HepG2 (cell line): ENCODE data around the gene KIAA1958. TPM values are rescaled to one million over a fixed set of nuclear protein-coding genes. Genes with fewer than 3 reads are reported as not detected.

ENCODE experiments used
- ATAC-seq: fragments of 200-7000 bp; cut with Tn5 transposase; 3 replicates; pipeline ENCODE4 v1.9.1; 2020; ENCODE audit warnings: mild to moderate bottlenecking, moderate library complexity
- BruUV-seq: library from RNA; stranded (reverse); fragments of 400-500 nt; replicated peaks from 2 replicates; lab custom pipeline; 2021; lab: Mats Ljungman, UMichigan
- CTCF ChIA-PET: fragments of 300-600 bp; formaldehyde crosslinking; extraction: SDS; loops from one replicate; lab custom pipeline; 2021; ENCODE audit warnings: low total read pairs, inconsistent platforms, low intra/inter-chr PET ratio; lab: Yijun Ruan, JAX
- POLR2A ChIA-PET: fragments of 350-600 bp; sonication (Branson Sonifier 250); formaldehyde crosslinking; loops from one replicate; lab custom pipeline; 2020; ENCODE audit warnings: antibody characterized with exemption, inconsistent platforms; lab: Yijun Ruan, JAX
- DNase-seq: peaks from one replicate; pipeline ENCODE4 v3.0.0-alpha.2; 2015; ENCODE audit warnings: low spot score
- FAIRE-seq: peaks from 3 replicates; lab custom pipeline; 2011; peaks lifted over from hg19 to GRCh38; lab: Jason Lieb, UNC
- H2AFZ ChIP-seq: one replicate; pipeline ENCODE4 v1.6.1; 2011; ENCODE audit warnings: low read length, inconsistent platforms
- H3K27ac ChIP-seq: fragments of 300-600 bp; 3 replicates; pipeline ENCODE4 v1.8.0; 2011; ENCODE audit warnings: mixed run types, mild to moderate bottlenecking, mixed read lengths, low read length, inconsistent platforms; ENCODE audit not compliant: insufficient read depth; ENCODE audit errors: extremely low read length
- H3K27me3 ChIP-seq, 2 experiments: fragments of 200-600 bp in 1 of 2; 2 replicates in 1 of 2; 3 replicates in 1 of 2; pipeline versions ENCODE4 v1.6.0 to v1.8.0; 2011; ENCODE audit warnings: low read length in 2 of 2, mild to moderate bottlenecking in 2 of 2, moderate library complexity in 2 of 2, inconsistent platforms in 1 of 2; ENCODE audit not compliant: insufficient read depth in 2 of 2, control insufficient read depth in 1 of 2
- H3K36me3 ChIP-seq, 2 experiments: fragments of 200-600 bp in 1 of 2; replicated peaks in 1 of 2; 2 replicates in 1 of 2; 3 replicates in 1 of 2; pipeline versions ENCODE4 v1.5.1 to v1.8.0; 2011; ENCODE audit warnings: low read length in 2 of 2, inconsistent platforms in 1 of 2; ENCODE audit not compliant: insufficient read depth in 2 of 2, control insufficient read depth in 1 of 2
- H3K4me1 ChIP-seq: 2 replicates; pipeline ENCODE4 v1.5.1; 2012; ENCODE audit warnings: low read length, inconsistent platforms; ENCODE audit not compliant: insufficient read depth
- H3K4me2 ChIP-seq: 2 replicates; pipeline ENCODE4 v1.6.0; 2011; ENCODE audit warnings: low read depth, low read length, inconsistent platforms
- H3K4me3 ChIP-seq, 3 experiments: fragments of 200-600 bp in 1 of 3; sonication (generic), shearing (Covaris generic) in 1 of 3; replicated peaks in 1 of 3; 2 replicates each; pipeline ENCODE4 v1.5.1; 2011 to 2016; ENCODE audit warnings: low read length in 3 of 3, inconsistent platforms in 2 of 3, low read depth in 2 of 3, mild to moderate bottlenecking in 2 of 3, control low read depth in 1 of 3, mixed read lengths in 1 of 3; ENCODE audit not compliant: insufficient read depth in 1 of 3
- H3K79me2 ChIP-seq: one replicate; pipeline ENCODE4 v1.6.1; 2011; ENCODE audit warnings: low read length, inconsistent platforms; ENCODE audit not compliant: insufficient read depth
- H3K9ac ChIP-seq: 2 replicates; pipeline ENCODE4 v1.6.0; 2011; ENCODE audit warnings: mild to moderate bottlenecking, low read depth, low read length, inconsistent platforms; ENCODE audit not compliant: insufficient read depth
- H3K9me3 ChIP-seq: 2 replicates; pipeline ENCODE4 v1.5.1; 2012; ENCODE audit warnings: mild to moderate bottlenecking, low read length
- H4K20me1 ChIP-seq: 2 replicates; pipeline ENCODE4 v1.6.0; 2011; ENCODE audit warnings: inconsistent platforms, mild to moderate bottlenecking, low read length, moderate library complexity; ENCODE audit not compliant: insufficient read depth
- FOSL2 ChIP-seq: sonication (generic); formaldehyde crosslinking; IDR thresholded peaks from 2 replicates; pipeline ENCODE4 v1.4.0; 2020; ENCODE audit warnings: missing genetic modification reagents
- MYC ChIP-seq: sonication (generic); formaldehyde crosslinking; IDR thresholded peaks from 2 replicates; pipeline ENCODE4 v1.9.0; 2021; ENCODE audit warnings: missing genetic modification reagents, borderline replicate concordance
- NBN ChIP-seq: fragments of 450-650 bp; conservative IDR thresholded peaks from 2 replicates; pipeline ENCODE4 v1.6.1; 2017
- PPARG ChIP-seq: conservative IDR thresholded peaks from 2 replicates; pipeline ENCODE4 v1.6.1; 2016; ENCODE audit warnings: missing biosample characterization, missing genetic modification reagents
- PTBP1 ChIP-seq: fragments of 200-400 bp; formaldehyde crosslinking; IDR thresholded peaks from 2 replicates; pipeline ENCODE4 v1.6.1; 2018; ENCODE audit warnings: low read length, low read depth; ENCODE audit not compliant: poor library complexity, severe bottlenecking
- RCOR2 ChIP-seq: IDR thresholded peaks from 2 replicates; pipeline ENCODE4 v1.6.1; 2016; ENCODE audit warnings: missing biosample characterization, missing genetic modification reagents
- ZBTB8A ChIP-seq: sonication (generic); formaldehyde crosslinking; IDR thresholded peaks from 2 replicates; pipeline ENCODE4 v1.4.0; 2020; ENCODE audit warnings: mild to moderate bottlenecking, low read depth, missing genetic modification reagents, borderline replicate concordance
- ZNF510 ChIP-seq: sonication (generic); formaldehyde crosslinking; IDR thresholded peaks from 2 replicates; pipeline ENCODE4 v1.4.0; 2020; ENCODE audit warnings: low read depth, mild to moderate bottlenecking, missing genetic modification reagents
- ZNF652 ChIP-seq: IDR thresholded peaks from 2 replicates; pipeline ENCODE4 v1.6.1; 2016; ENCODE audit warnings: low read depth, borderline replicate concordance
- WGBS: methylation state at CpG from one replicate; pipeline ENCODE4 v1.1.6; 2017; ENCODE audit warnings: low lambda C conversion rate; 5-methylcytosine and 5-hydroxymethylcytosine counted together
- in situ Hi-C: cut with HindIII; loops from 2 replicates; pipeline ENCODE4 v1.10.0; 2017; ENCODE audit warnings: low pct_unique_long_range_greater_than_20kb; ENCODE audit not compliant: extremely low pct_ligation_motif_present
- intact Hi-C: fragments of 100-400 bp; cut with micrococcal nuclease; formaldehyde crosslinking; loops from one replicate; pipeline ENCODE4 v1.10.0; 2022; ENCODE audit not compliant: unreplicated experiment
- polyA plus RNA-seq, 8 experiments: library from polyadenylated mRNA; depleted of rRNA in 3 of 8; stranded (reverse) in 7 of 8; unstranded in 1 of 8; fragments of >200 nt; fragmentation: Illumina TruSeq in 4 of 8; extraction: Trizol in 4 of 8; gene quantifications; 2 replicates each; pipeline versions ENCODE4 v1.2.1 to v1.2.3, GENCODE V29; 2011 to 2016; ENCODE audit warnings: low read depth in 4 of 8, missing spikeins in 1 of 8, mixed read lengths in 1 of 8; ENCODE audit not compliant: insufficient read depth in 1 of 8
- total RNA-seq, 5 experiments: library from RNA; depleted of rRNA; stranded (reverse); fragments of >200 nt; fragmentation: Illumina TruSeq; extraction: Trizol; gene quantifications; 2 replicates each; pipeline ENCODE4 v1.2.3, GENCODE V29; 2016; ENCODE audit warnings: low read depth in 1 of 5

The KIAA1958 gene
- total and polyA plus RNA-seq, 2 of the 13 experiments (the other 11 are each of a cell fraction or from before 2014, with no cell fraction given): 8.5 to 10.3 TPM

GRCh38 chr9:112559629-112560413 is 73.2 kb downstream of the KIAA1958 start (continued):
- no peak for TF ChIP-seq PPARG (CRISPR knock-in tag)
- no peak for TF ChIP-seq RCOR2 (CRISPR knock-in tag)
- no peak for TF ChIP-seq FOSL2 (CRISPR knock-in tag)
- TF ChIP-seq PTBP1: no peak
- TF ChIP-seq NBN: no peak
- no peak for TF ChIP-seq MYC (CRISPR knock-in tag)
- TF ChIP-seq ZNF510 (CRISPR knock-in tag): no peak

GRCh38 chr9:112562235-112562958 is 75.8 kb downstream of the KIAA1958 start:
- 75% methylated on average over 4 of the region's 4 CpGs for WGBS
- H3K4me2 ChIP-seq: no peak overlapping the region
- 0 out of 2 replicates have a peak, but pooled peaks cover 5% of the 10 kb centered on the region for H4K20me1 ChIP-seq
- ATAC-seq (no peak), DNase-seq (no peak), FAIRE-seq (no peak)
- POLR2A ChIA-PET: no interaction called here
- no peak overlapping the region for H3K27ac ChIP-seq
- no peaks in the 10 kb centered on the region for H3K27me3 ChIP-seq
- CTCF ChIA-PET: no interaction called here
- H2AFZ ChIP-seq: no peak overlapping the region
- intact Hi-C loops (no loop called here), in situ Hi-C loops (no loop called here)
- H3K79me2 ChIP-seq: peaks cover 47% of the 10 kb centered on the region
- H3K4me1 ChIP-seq: peaks cover 14% of the 10 kb centered on the region
- H3K9me3 ChIP-seq: no peaks in the 10 kb centered on the region
- no peak for TF ChIP-seq ZBTB8A
- no peak for TF ChIP-seq ZNF652 (CRISPR knock-in tag)
- H3K36me3 ChIP-seq: no peaks in the 10 kb centered on the region
- BruUV-seq: no TSS peak
- H3K9ac ChIP-seq: no peak overlapping the region
- H3K4me3 ChIP-seq: no peak overlapping the region
